H9 (cell line): ENCODE results near the gene CR1L. TPM values are rescaled to one million over a fixed set of nuclear protein-coding genes. Genes with fewer than 3 reads are reported as not detected.

Source experiments
- DNase-seq: peaks from one replicate; pipeline ENCODE4 v3.0.0-alpha.2; 2017
- H2AFZ ChIP-seq: one replicate; pipeline ENCODE4 v1.6.1; 2013; ENCODE audit warnings: mild to moderate bottlenecking, low read length, control low read depth, moderate library complexity
- H2AK5ac ChIP-seq: 2 replicates; pipeline ENCODE4 v1.6.1; 2013; ENCODE audit warnings: low read length, control low read depth, mixed read lengths; ENCODE audit not compliant: insufficient read length
- H2BK120ac ChIP-seq: one replicate; pipeline ENCODE4 v1.6.1; 2013; ENCODE audit warnings: low read depth, mild to moderate bottlenecking, low read length, control low read depth, inconsistent platforms; ENCODE audit not compliant: poor library complexity, severe bottlenecking
- H2BK12ac ChIP-seq: 2 replicates; pipeline ENCODE4 v1.6.1; 2013; ENCODE audit warnings: low read length, control low read depth, mixed read lengths, low read depth; ENCODE audit not compliant: insufficient read length
- H2BK15ac ChIP-seq: 2 replicates; pipeline ENCODE4 v1.6.1; 2013; ENCODE audit warnings: low read depth, low read length, control low read depth
- H2BK20ac ChIP-seq: one replicate; pipeline ENCODE4 v1.6.1; 2013; ENCODE audit warnings: low read depth, mild to moderate bottlenecking, low read length, control low read depth, inconsistent platforms; ENCODE audit not compliant: poor library complexity, severe bottlenecking
- H2BK5ac ChIP-seq: 2 replicates; pipeline ENCODE4 v1.6.1; 2013; ENCODE audit warnings: low read length, control low read depth, mixed read lengths; ENCODE audit not compliant: insufficient read length
- H3K14ac ChIP-seq: 2 replicates; pipeline ENCODE4 v1.6.1; 2013; ENCODE audit warnings: low read length, control low read depth; ENCODE audit not compliant: insufficient read depth
- H3K18ac ChIP-seq: 2 replicates; pipeline ENCODE4 v1.6.1; 2013; ENCODE audit warnings: low read depth, mild to moderate bottlenecking, mixed read lengths, low read length, control low read depth; ENCODE audit not compliant: insufficient read length
- H3K23ac ChIP-seq: 2 replicates; pipeline ENCODE4 v1.6.1; 2013; ENCODE audit warnings: low read length, control low read depth, mixed read lengths, low read depth; ENCODE audit not compliant: insufficient read length
- H3K23me2 ChIP-seq: 2 replicates; pipeline ENCODE4 v1.6.1; 2013; ENCODE audit warnings: low read depth, mild to moderate bottlenecking, mixed read lengths, low read length, control low read depth; ENCODE audit not compliant: insufficient read length, poor library complexity, severe bottlenecking
- H3K27ac ChIP-seq: 2 replicates; pipeline ENCODE4 v1.5.1; 2013; ENCODE audit warnings: low read length, control low read depth, mixed read lengths, low read depth; ENCODE audit not compliant: insufficient read length
- H3K27me3 ChIP-seq: 2 replicates; pipeline ENCODE4 v1.6.1; 2013; ENCODE audit warnings: low read length, control low read depth, inconsistent platforms; ENCODE audit not compliant: insufficient read depth
- H3K4ac ChIP-seq: 2 replicates; pipeline ENCODE4 v1.6.1; 2013; ENCODE audit warnings: low read depth, mild to moderate bottlenecking, control low read depth, inconsistent platforms, low read length, moderate library complexity
- H3K4me1 ChIP-seq: 2 replicates; pipeline ENCODE4 v1.6.1; 2013; ENCODE audit warnings: low read length, control low read depth, inconsistent platforms; ENCODE audit not compliant: insufficient read depth
- H3K4me2 ChIP-seq: 2 replicates; pipeline ENCODE4 v1.6.1; 2013; ENCODE audit warnings: low read length, control low read depth, mixed read lengths; ENCODE audit not compliant: insufficient read length, insufficient read depth
- H3K56ac ChIP-seq: 2 replicates; pipeline ENCODE4 v1.6.1; 2013; ENCODE audit warnings: low read depth, mild to moderate bottlenecking, mixed read lengths, low read length, control low read depth; ENCODE audit not compliant: insufficient read length
- H3K79me1 ChIP-seq: 2 replicates; pipeline ENCODE4 v1.6.1; 2013; ENCODE audit warnings: low read depth, mild to moderate bottlenecking, moderate library complexity, low read length, control low read depth, inconsistent platforms; ENCODE audit not compliant: insufficient read depth, poor library complexity, severe bottlenecking
- H3K79me2 ChIP-seq: 2 replicates; pipeline ENCODE4 v1.6.1; 2013; ENCODE audit warnings: low read length, control low read depth, inconsistent platforms; ENCODE audit not compliant: insufficient read depth
- H3K9ac ChIP-seq: 2 replicates; pipeline ENCODE4 v1.6.1; 2013; ENCODE audit warnings: low read length, control low read depth, mixed read lengths; ENCODE audit not compliant: insufficient read length; ENCODE audit errors: extremely low read depth
- H3K9me3 ChIP-seq: one replicate; pipeline ENCODE4 v1.6.1; 2013; ENCODE audit warnings: low read depth, low read length, inconsistent platforms; ENCODE audit not compliant: control insufficient read depth
- H3T11ph ChIP-seq: one replicate; pipeline ENCODE4 v1.6.1; 2013; ENCODE audit warnings: mild to moderate bottlenecking, low read length, control low read depth, inconsistent platforms
- H4K20me1 ChIP-seq: one replicate; pipeline ENCODE4 v1.6.1; 2013; ENCODE audit not compliant: control insufficient read depth, insufficient read length, insufficient read depth
- H4K5ac ChIP-seq: 2 replicates; pipeline ENCODE4 v1.6.1; 2013; ENCODE audit warnings: low read depth, mild to moderate bottlenecking, mixed read lengths, low read length, control low read depth; ENCODE audit not compliant: insufficient read length
- H4K8ac ChIP-seq: replicated peaks from 2 replicates; pipeline ENCODE4 v1.6.1; 2013; ENCODE audit warnings: low read length, control low read depth, mixed read lengths, low read depth; ENCODE audit not compliant: insufficient read length
- H4K91ac ChIP-seq: 2 replicates; pipeline ENCODE4 v1.6.1; 2013; ENCODE audit warnings: low read depth, mild to moderate bottlenecking, moderate library complexity, mixed read lengths, low read length, control low read depth; ENCODE audit not compliant: insufficient read length
- H3K27ac Mint-ChIP-seq, 3 experiments: 2 replicates in 2 of 3; 3 replicates in 1 of 3; pipeline ENCODE4 v1.8.0; 2020 to 2021; ENCODE audit warnings: mixed read lengths in 3 of 3, mild to moderate bottlenecking in 1 of 3, moderate library complexity in 1 of 3
- H3K27me3 Mint-ChIP-seq: 2 replicates; pipeline ENCODE4 v1.8.0; 2021; ENCODE audit warnings: low read depth, mild to moderate bottlenecking, moderate library complexity, mixed read lengths
- H3K36me3 Mint-ChIP-seq, 3 experiments: 2 replicates in 2 of 3; 3 replicates in 1 of 3; pipeline ENCODE4 v1.8.0; 2020 to 2021; ENCODE audit warnings: low read depth in 3 of 3, mixed read lengths in 3 of 3; ENCODE audit not compliant: insufficient read depth in 1 of 3
- H3K4me1 Mint-ChIP-seq, 2 experiments: 2 replicates each; pipeline ENCODE4 v1.8.0; 2020; ENCODE audit warnings: mixed read lengths in 2 of 2
- H3K4me3 Mint-ChIP-seq, 2 experiments: 2 replicates in 1 of 2; 3 replicates in 1 of 2; pipeline ENCODE4 v1.8.0; 2020 to 2021; ENCODE audit warnings: mild to moderate bottlenecking in 2 of 2, mixed read lengths in 2 of 2, moderate library complexity in 1 of 2
- H3K9me3 Mint-ChIP-seq, 2 experiments: 2 replicates in 1 of 2; 3 replicates in 1 of 2; pipeline ENCODE4 v1.8.0; 2020; ENCODE audit warnings: mild to moderate bottlenecking in 2 of 2, mixed read lengths in 2 of 2, moderate library complexity in 1 of 2
- CTCF ChIP-seq: fragments of 200-600 bp; sonication (generic); conservative IDR thresholded peaks from 3 replicates; pipeline ENCODE4 v1.8.0; 2021; ENCODE audit warnings: antibody characterized with exemption, mild to moderate bottlenecking
- total RNA-seq: library from RNA; stranded (reverse); gene quantifications from 2 replicates; pipeline ENCODE4 v1.2.1, GENCODE V29; 2021

Gene CR1L
- total RNA-seq, 1 experiment from 2014 or later, result 0.37 TPM

GRCh38 chr1:207646171-207646570 lies 1.2 kb downstream of the CR1L start:
- H2BK20ac ChIP-seq, result no peak overlapping the region
- H4K20me1 ChIP-seq, result no peaks in the 10 kb centered on the region
- no peaks in the 10 kb centered on the region for H3K9me3 Mint-ChIP-seq
- no peak overlapping the region for H3K14ac ChIP-seq
- H3K36me3 Mint-ChIP-seq, result no peaks in the 10 kb centered on the region
- no peak overlapping the region for H3K4me2 ChIP-seq
- H2BK12ac ChIP-seq, result no peak overlapping the region
- no peak for TF ChIP-seq CTCF
- no peak overlapping the region for H3K4me3 Mint-ChIP-seq
- no peak overlapping the region for H2BK5ac ChIP-seq
- no peaks in the 10 kb centered on the region for H3K27me3 ChIP-seq
- H4K8ac ChIP-seq, result no peak overlapping the region
- no peak overlapping the region for H2AK5ac ChIP-seq
- no peak overlapping the region for H3K23ac ChIP-seq
- no peak overlapping the region for H3K9ac ChIP-seq
- H3K27ac Mint-ChIP-seq, result no peak overlapping the region
- no peak overlapping the region for H2AFZ ChIP-seq
- H4K5ac ChIP-seq, result no peak overlapping the region
- H3K79me2 ChIP-seq, result no peaks in the 10 kb centered on the region
- peaks cover 26 to 37% of the 10 kb centered on the region in 2 experiments for H3K4me1 Mint-ChIP-seq
- no peak overlapping the region for H3K4ac ChIP-seq
- no peaks in the 10 kb centered on the region; the same call in 1 of the 2 replicates for H3K4me1 ChIP-seq
- no peak overlapping the region for H2BK15ac ChIP-seq
- H3K27me3 Mint-ChIP-seq, result no peaks in the 10 kb centered on the region
- no peaks in the 10 kb centered on the region for H3K9me3 ChIP-seq
- no peak overlapping the region for H3T11ph ChIP-seq
- no peaks in the 10 kb centered on the region for H3K23me2 ChIP-seq
- H3K18ac ChIP-seq, result no peak overlapping the region
- no peak for DNase-seq
- H4K91ac ChIP-seq, result no peak overlapping the region
- H3K79me1 ChIP-seq, result no peaks in the 10 kb centered on the region
- no peak overlapping the region for H2BK120ac ChIP-seq
- no peak overlapping the region for H3K56ac ChIP-seq
- H3K27ac ChIP-seq, result no peak overlapping the region
